Skin epidermis (tissue), 12 donors: ENCODE data around the gene PBX3.

Experiments used
- H3K27ac ChIP-seq, 21 experiments: fragments of 200-600 bp; sonication (generic) in 11 of 21; one replicate each; pipeline ENCODE4 v1.5.0; 2020; ENCODE audit warnings: mild to moderate bottlenecking in 3 of 21, inconsistent platforms in 2 of 21, moderate library complexity in 2 of 21
- H3K4me3 ChIP-seq, 7 experiments: fragments of 200-600 bp; sonication (generic) in 2 of 7; one replicate each; pipeline ENCODE4 v1.5.0; 2020; ENCODE audit warnings: inconsistent platforms in 2 of 7, mild to moderate bottlenecking in 2 of 7, moderate library complexity in 1 of 7

The PBX3 gene

DNA sequence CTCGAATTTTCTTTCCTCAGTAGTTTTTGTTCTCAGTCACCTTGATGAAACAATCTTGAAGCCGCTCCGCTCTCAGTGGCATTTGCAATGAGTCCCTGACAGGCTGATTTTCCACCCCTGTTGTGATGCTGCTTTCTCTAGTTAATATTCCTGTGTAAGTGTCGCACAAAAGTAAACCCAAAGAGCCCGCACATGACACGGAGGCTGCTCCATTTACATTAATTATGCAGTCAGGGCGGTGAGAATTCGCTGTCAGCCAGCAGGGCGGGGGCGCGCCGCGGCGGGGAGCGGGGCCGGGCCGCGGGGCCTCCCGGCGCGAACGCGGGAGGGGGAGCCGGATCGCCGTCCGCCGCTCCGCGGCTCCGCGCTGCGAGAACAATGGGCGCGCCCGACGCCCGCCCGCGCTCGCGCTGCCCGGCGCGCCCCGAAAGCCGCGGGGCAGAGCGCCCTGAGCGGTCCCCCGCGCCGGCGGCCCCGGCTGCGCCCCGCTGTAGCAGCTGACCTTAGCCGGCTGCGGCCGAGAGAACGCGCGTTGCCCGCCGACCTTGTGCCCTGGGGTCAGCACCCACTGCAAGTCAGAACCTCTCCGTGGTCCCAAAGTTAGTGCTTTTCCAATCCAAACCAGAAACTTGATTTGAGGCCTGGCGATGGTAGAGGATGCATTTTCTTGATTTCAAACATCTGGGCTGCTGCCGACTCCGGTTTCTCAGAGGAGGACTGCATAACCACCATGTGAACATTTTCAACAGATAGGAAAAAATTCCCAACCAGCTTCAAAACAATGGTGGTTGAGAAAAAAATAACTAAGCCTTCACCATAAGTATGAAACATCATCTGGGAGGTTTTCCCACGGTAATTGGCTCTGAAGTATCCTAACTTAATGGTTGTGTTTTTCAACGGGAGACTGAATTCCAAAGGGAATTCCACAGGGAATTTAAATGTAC lies 142.6 kb downstream of the PBX3 start:
- H3K4me3 ChIP-seq: peak overlapping the region; percentile 9 to 50 (median 28)
- peak overlapping the region in 7 of 21 experiments; percentile 12 to 67 (median 45) for H3K27ac ChIP-seq

- Histone ChIP-seq H3K4me3 (no peak overlapping the region), H3K27ac (no peak overlapping the region)
Observed at GRCh38 chr9:125890826-125891225, 143.7 kb downstream of the PBX3 start.

DNA sequence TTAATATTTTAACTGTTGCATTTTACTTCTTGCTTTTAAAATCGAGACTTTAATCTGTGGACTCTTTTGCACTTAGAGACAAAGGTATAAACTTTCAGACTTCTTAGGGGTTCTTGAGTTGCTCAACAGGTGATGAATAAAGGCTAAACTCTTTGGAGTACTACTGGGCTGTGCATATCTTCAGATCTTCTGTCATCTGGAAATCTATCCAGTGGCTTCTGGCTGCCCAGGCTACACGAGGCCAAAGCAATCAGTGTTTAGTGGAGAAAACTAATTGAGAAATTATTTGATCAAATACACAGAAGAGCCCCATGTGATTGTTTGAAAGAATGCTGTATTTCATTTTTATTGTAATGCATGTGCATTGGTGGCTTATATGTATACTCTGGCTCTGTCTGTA lies 146.1 kb downstream of the PBX3 start:
- Histone ChIP-seq H3K4me3 (no peak overlapping the region), H3K27ac (no peak overlapping the region)

DNA sequence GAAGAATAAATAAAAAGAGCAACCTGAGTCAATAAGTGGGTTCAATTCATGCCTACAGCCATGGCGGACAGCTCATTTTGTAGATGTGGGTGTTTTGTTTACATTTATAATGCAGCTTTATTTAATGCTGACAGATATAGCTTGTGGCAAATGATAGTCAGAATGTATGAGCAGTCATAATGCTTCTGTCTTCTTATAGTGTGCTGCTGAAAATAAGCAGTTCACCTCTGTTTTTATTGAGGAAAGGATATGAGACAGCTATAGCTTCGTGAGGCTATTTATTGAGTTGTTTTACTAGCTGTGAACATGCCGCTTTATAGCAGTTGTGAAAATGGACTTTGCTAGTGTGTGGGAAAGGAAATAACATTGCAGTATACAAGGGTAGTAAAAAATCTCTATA lies 147.4 kb downstream of the PBX3 start:
- H3K4me3 ChIP-seq: no peak overlapping the region

DNA sequence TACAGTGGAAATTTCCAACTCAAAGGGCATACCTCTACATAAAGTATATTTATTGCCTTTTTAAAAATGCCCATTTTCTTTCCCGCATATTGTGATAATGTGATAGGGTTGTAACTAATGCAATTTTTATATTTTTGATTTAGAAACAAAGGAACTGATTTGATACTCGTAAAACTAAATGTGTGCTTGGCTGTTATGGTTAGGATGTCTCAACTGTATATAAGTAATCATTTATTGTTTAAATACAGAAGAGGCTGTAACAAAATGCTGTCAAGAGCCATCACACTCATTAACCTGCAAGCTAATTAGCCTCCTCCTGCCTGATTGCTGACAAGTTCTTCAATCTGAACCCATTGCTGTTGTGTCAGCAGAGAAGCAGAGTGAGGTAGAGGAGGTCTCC lies 149.2 kb downstream of the PBX3 start:
- H3K4me3 ChIP-seq: no peak overlapping the region
- no peak overlapping the region for H3K27ac ChIP-seq

More for the DNA sequence above, 147.4 kb downstream of the PBX3 start:
- no peak overlapping the region for H3K27ac ChIP-seq

GRCh38 chr9:125896964-125897363 lies 149.8 kb downstream of the PBX3 start:
- Histone ChIP-seq H3K4me3 (no peak overlapping the region), H3K27ac (no peak overlapping the region)

- Histone ChIP-seq H3K4me3 (no peak overlapping the region), H3K27ac (no peak overlapping the region)
Observed at GRCh38 chr9:125897481-125897880, 150.3 kb downstream of the PBX3 start.

GRCh38 chr9:125902214-125902613 lies 155.0 kb downstream of the PBX3 start:
- Histone ChIP-seq H3K4me3 (no peak overlapping the region), H3K27ac (no peak overlapping the region)

- H3K4me3 ChIP-seq: no peak overlapping the region
- no peak overlapping the region for H3K27ac ChIP-seq
Observed at GRCh38 chr9:125902831-125903512, 155.8 kb downstream of the PBX3 start.

DNA sequence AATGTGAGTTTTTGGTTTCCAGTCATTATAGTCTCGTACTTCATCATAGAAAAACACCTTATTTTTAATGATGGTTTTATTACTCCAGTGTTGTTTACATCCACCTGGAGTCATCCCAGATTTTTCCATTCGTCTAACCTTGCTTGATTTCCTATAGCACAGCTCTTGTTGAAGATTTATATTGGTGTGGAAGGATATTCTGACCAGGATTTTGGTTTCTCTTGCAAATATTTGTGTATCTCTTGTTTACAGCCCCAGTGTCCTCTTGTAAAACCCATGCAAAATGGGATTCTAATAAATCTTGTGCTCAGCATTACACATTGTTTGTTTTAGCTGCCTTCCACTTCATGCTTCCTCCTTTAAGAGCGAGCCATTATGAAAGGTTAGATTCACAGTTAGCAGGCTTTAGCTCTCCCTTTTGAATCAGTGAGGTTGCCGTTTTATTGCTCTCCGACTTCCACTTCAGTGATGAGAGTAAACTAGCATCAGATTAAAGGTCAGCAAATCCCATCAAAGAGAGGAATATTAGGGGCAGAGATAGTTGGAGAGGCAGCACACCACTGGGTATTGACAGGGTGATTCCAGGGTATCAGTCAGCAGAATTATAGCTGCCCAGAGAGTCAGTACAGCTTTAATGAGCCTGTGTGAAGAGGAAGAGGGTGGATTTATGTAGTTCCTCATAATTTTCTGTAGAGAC lies 157.1 kb downstream of the PBX3 start:
- H3K4me3 ChIP-seq: no peak overlapping the region
- H3K27ac ChIP-seq: peak overlapping the region in 1 of 21 experiments; percentile 24

DNA sequence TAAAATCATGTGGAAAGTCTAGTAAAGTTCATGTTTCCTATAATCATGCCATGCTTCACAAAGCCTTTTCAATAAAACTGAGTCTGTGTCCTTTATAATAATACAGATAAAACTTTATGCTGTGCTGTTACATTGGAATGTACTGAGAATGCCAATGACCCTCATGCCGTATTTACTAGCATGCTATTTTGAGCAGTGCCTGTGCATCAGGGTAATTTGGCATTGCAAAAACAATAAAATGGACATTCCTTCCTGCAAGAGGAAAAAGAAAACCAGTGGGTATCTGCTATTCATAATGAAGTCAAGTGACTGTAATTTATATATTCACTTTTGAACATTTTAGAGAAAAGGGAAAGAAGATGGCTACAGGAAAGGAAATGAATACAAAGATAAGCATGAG lies 159.0 kb downstream of the PBX3 start:
- no peak overlapping the region for H3K27ac ChIP-seq
- H3K4me3 ChIP-seq: no peak overlapping the region

DNA sequence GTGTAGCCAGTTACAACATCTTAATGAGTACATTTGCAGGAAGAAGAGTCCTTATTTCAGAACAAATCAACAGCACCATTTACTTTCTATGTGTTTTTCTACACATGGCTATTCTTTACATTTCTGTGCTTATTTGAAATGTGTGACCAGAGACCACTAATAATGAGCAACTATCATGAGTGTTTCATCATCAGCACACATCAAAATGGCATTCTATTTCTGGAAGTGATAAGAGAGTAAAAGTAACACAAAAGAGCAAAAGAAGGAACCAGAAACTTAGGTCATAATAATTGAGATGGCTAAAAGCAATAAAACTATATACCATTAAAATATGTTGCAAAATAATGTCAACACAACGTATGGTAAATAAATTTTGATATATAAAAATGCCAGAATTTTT lies 159.7 kb downstream of the PBX3 start:
- H3K27ac ChIP-seq: no peak overlapping the region
- no peak overlapping the region for H3K4me3 ChIP-seq

GRCh38 chr9:125908136-125908535 lies 161.0 kb downstream of the PBX3 start:
- Histone ChIP-seq H3K27ac (no peak overlapping the region), H3K4me3 (no peak overlapping the region)

- Histone ChIP-seq H3K27ac (no peak overlapping the region), H3K4me3 (no peak overlapping the region)
Observed at GRCh38 chr9:125908966-125909365, 161.8 kb downstream of the PBX3 start.

DNA sequence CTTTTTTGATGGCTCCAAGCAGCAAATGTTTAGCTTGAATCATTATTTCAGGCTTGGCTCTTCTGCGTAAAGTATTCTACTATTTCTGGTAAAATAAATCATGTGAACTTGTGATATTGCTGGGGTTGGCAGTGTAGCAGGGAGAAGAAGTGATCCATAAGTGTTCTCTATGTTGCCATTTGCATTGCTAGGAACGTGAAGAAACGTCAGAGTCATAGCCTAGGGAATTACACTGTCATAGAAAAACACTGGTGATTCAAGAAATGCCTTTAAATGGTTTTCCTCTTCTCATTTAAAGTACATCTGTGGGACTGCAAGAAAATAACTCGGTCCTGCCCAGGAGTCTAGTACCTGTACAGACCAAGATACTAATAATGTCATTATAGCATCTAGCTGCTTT lies 162.3 kb downstream of the PBX3 start:
- no peak overlapping the region for H3K4me3 ChIP-seq
- H3K27ac ChIP-seq: no peak overlapping the region

DNA sequence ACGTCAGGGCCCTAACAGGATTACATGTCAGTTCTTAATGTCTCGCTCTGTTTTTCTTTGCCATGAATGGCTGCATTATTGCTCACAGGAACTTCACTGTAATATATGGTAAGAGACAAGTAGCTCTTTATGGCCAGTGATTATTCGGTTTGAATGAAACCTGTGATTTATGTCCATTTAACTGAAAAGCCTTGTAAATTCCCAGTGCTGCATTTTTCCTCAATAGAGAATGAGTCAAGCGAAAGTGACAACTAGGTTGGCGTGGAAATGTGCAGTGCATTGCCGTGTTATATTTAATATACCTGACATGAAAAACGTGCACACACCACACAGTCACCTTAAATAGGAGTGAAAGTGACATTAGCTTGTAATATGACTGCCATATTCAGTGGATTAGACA lies 163.1 kb downstream of the PBX3 start:
- H3K27ac ChIP-seq: no peak overlapping the region

GRCh38 chr9:125911861-125912644 lies 164.9 kb downstream of the PBX3 start:
- no peak overlapping the region for H3K27ac ChIP-seq
- no peak overlapping the region for H3K4me3 ChIP-seq

More for the DNA sequence above, 163.1 kb downstream of the PBX3 start:
- no peak overlapping the region for H3K4me3 ChIP-seq

DNA sequence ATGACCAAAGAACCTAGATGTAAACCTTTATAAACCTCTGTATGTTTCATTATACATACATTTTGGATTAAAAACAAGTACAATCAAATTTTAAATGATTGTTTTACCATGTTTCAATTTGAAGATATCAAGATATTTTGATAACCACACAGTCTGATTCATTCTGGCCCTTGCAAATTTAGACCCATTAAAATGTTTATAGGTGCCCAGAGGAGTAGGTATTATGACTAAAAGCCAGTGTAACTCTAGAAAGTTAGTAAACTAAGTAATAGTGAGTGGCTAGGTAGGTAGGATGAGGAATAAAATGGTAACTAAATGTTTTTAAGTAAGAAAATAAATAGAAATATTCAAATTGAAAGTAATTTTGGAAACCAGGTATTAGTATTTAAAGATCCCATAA lies 165.5 kb downstream of the PBX3 start:
- Histone ChIP-seq H3K27ac (no peak overlapping the region), H3K4me3 (no peak overlapping the region)

GRCh38 chr9:125913551-125913950 lies 166.4 kb downstream of the PBX3 start:
- Histone ChIP-seq H3K27ac (no peak overlapping the region), H3K4me3 (no peak overlapping the region)

DNA sequence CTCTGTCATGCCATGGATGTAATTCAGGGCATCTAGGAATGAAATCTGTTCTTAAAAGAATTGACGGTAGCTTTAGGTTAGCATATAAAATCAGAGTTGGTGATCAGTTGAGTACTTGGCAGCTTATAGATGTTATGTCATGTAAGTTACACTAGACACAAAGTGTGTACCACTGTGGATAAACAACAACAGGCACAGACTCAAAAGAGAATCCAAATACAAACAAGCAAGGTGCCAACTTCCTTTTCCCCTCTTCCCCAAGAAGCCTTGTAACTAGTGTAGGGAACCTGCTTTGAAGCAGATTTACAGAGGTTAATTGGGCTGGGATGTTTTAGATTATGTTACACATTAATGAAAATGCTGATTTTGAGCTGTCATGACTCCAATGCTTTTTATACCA lies 167.2 kb downstream of the PBX3 start:
- no peak overlapping the region for H3K4me3 ChIP-seq
- H3K27ac ChIP-seq: no peak overlapping the region
